OCI-LY7 (cell line): ENCODE results near the gene PM20D1. TPM values are rescaled to one million over a fixed set of nuclear protein-coding genes. Genes with fewer than 3 reads are reported as not detected.
A peak's percentile ranks its signal among the peaks of the same experiment; 100 is the strongest.
"Not testable (repeated sequence)": the region's sequence is repeated elsewhere in the genome, so short reads cannot be mapped to it uniquely, and the experiment has no call there.

ENCODE experiments used
- Bru-seq: library from RNA; stranded (reverse); fragments of 400-500 nt; gene quantifications from one replicate; lab custom pipeline; 2021; lab: Mats Ljungman, UMichigan
- BruChase-seq, 2 experiments: library from RNA; stranded (reverse); fragments of 400-500 nt; gene quantifications; one replicate each; lab custom pipeline; 2021; lab: Mats Ljungman, UMichigan
- BruUV-seq: library from RNA; stranded (reverse); fragments of 400-500 nt; replicated peaks from 2 replicates; lab custom pipeline; 2021; lab: Mats Ljungman, UMichigan
- CTCF ChIA-PET: fragments of 300-600 bp; sonication (Branson Sonifier 250); formaldehyde crosslinking; loops from one replicate; lab custom pipeline; 2022; ENCODE audit warnings: antibody characterized with exemption; ENCODE audit not compliant: unreplicated experiment; lab: Charles Lee
- POLR2A ChIA-PET: fragments of 300-600 bp; sonication (Branson Sonifier 250); formaldehyde crosslinking; loops from one replicate; lab custom pipeline; 2022; ENCODE audit warnings: antibody characterized with exemption; lab: Charles Lee
- DNase-seq: peaks from one replicate; pipeline ENCODE4 v3.0.0-alpha.2; 2015; ENCODE audit warnings: low spot score
- H2AFZ ChIP-seq: fragments of 200-600 bp; sonication (generic), shearing (Covaris generic); 2 replicates; pipeline ENCODE4 v1.6.1; 2014; ENCODE audit warnings: mild to moderate bottlenecking, antibody characterized with exemption, low read length, moderate library complexity
- H3K27ac ChIP-seq: fragments of 200-600 bp; sonication (generic); 2 replicates; pipeline ENCODE4 v1.5.1; 2014; ENCODE audit warnings: mixed run types, low read depth, mild to moderate bottlenecking, moderate library complexity, low read length, inconsistent platforms; ENCODE audit not compliant: poor library complexity, severe bottlenecking
- H3K36me3 ChIP-seq: fragments of 200-600 bp; sonication (generic); 2 replicates; pipeline ENCODE4 v1.6.1; 2014; ENCODE audit warnings: mild to moderate bottlenecking, antibody characterized with exemption, low read length, moderate library complexity, mixed read lengths; ENCODE audit not compliant: insufficient read depth
- H3K4me1 ChIP-seq: fragments of 200-600 bp; sonication (generic); 2 replicates; pipeline ENCODE4 v1.5.1; 2014; ENCODE audit warnings: mild to moderate bottlenecking, low read length; ENCODE audit not compliant: insufficient read depth, poor library complexity, severe bottlenecking
- H3K4me2 ChIP-seq: fragments of 200-600 bp; sonication (generic); 2 replicates; pipeline ENCODE4 v1.6.1; 2014; ENCODE audit warnings: mild to moderate bottlenecking, low read length
- H3K4me3 ChIP-seq: fragments of 200-600 bp; sonication (generic); 2 replicates; pipeline ENCODE4 v1.5.1; 2014; ENCODE audit warnings: mild to moderate bottlenecking, low read depth, low read length; ENCODE audit not compliant: poor library complexity, severe bottlenecking
- H3K79me2 ChIP-seq: fragments of 200-600 bp; sonication (generic); 2 replicates; pipeline ENCODE4 v1.6.1; 2016; ENCODE audit warnings: low read depth, mild to moderate bottlenecking, low read length, moderate library complexity, mixed read lengths; ENCODE audit not compliant: insufficient read depth
- H3K9me2 ChIP-seq: fragments of 200-600 bp; sonication (generic); 2 replicates; pipeline ENCODE4 v1.6.1; 2016; ENCODE audit warnings: mild to moderate bottlenecking, low read length, mixed read lengths; ENCODE audit not compliant: insufficient read depth
- H3K9me3 ChIP-seq: fragments of 200-600 bp; sonication (generic); 2 replicates; pipeline ENCODE4 v1.6.1; 2014; ENCODE audit warnings: mild to moderate bottlenecking, mixed run types, low read length, mixed read lengths
- H4K20me1 ChIP-seq: fragments of 200-600 bp; sonication (generic); 2 replicates; pipeline ENCODE4 v1.6.1; 2014; ENCODE audit warnings: mild to moderate bottlenecking, antibody characterized with exemption, low read length, moderate library complexity, mixed read lengths; ENCODE audit not compliant: insufficient read depth
- EZH2phosphoT487 ChIP-seq: fragments of 200-600 bp; sonication (generic); IDR thresholded peaks from 2 replicates; pipeline ENCODE4 v1.6.1; 2018; ENCODE audit warnings: low read depth, borderline replicate concordance, mild to moderate bottlenecking, mixed run types, antibody characterized with exemption, low read length, moderate library complexity, mixed read lengths
- intact Hi-C: fragments of 100-400 bp; cut with micrococcal nuclease; formaldehyde crosslinking; loops from one replicate; pipeline ENCODE4 v1.10.0; 2022; ENCODE audit not compliant: unreplicated experiment
- long read RNA-seq: library from polyadenylated mRNA; stranded (forward); transcript quantifications from one replicate; pipeline ENCODE4 v2.0.0, GENCODE V29; 2022
- total RNA-seq, 2 experiments: library from RNA; depleted of rRNA in 1 of 2; stranded (reverse); fragments of >200 nt in 1 of 2; shearing (Covaris generic) in 1 of 2; gene quantifications; 2 replicates each; pipeline ENCODE4 v1.2.3, GENCODE V29; 2014 to 2022
- TF ChIP-seq, protein P1 (sequence below): fragments of 200-600 bp; sonication (generic); conservative IDR thresholded peaks from 2 replicates; pipeline ENCODE4 v1.5.1; 2014; ENCODE audit warnings: mild to moderate bottlenecking, antibody characterized with exemption, low read length, moderate library complexity, mixed read lengths

PM20D1 gene, protein sequence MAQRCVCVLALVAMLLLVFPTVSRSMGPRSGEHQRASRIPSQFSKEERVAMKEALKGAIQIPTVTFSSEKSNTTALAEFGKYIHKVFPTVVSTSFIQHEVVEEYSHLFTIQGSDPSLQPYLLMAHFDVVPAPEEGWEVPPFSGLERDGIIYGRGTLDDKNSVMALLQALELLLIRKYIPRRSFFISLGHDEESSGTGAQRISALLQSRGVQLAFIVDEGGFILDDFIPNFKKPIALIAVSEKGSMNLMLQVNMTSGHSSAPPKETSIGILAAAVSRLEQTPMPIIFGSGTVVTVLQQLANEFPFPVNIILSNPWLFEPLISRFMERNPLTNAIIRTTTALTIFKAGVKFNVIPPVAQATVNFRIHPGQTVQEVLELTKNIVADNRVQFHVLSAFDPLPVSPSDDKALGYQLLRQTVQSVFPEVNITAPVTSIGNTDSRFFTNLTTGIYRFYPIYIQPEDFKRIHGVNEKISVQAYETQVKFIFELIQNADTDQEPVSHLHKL
- total RNA-seq (2014; rRNA removed; shearing (Covaris generic)), result not detected in 2 replicates
- not detected in 2 replicates for total RNA-seq (2022)
- percentile 11 among the genes with signal in this experiment for Bru-seq, nascent RNA
- percentile 7 among the genes with signal in this experiment for BruChase-seq, experiment 1, labeled RNA remaining after a 6-hour chase
- BruChase-seq, experiment 2, labeled RNA remaining after a 2-hour chase, result percentile 6 among the genes with signal in this experiment
- long read RNA-seq, result 0 reads

DNA sequence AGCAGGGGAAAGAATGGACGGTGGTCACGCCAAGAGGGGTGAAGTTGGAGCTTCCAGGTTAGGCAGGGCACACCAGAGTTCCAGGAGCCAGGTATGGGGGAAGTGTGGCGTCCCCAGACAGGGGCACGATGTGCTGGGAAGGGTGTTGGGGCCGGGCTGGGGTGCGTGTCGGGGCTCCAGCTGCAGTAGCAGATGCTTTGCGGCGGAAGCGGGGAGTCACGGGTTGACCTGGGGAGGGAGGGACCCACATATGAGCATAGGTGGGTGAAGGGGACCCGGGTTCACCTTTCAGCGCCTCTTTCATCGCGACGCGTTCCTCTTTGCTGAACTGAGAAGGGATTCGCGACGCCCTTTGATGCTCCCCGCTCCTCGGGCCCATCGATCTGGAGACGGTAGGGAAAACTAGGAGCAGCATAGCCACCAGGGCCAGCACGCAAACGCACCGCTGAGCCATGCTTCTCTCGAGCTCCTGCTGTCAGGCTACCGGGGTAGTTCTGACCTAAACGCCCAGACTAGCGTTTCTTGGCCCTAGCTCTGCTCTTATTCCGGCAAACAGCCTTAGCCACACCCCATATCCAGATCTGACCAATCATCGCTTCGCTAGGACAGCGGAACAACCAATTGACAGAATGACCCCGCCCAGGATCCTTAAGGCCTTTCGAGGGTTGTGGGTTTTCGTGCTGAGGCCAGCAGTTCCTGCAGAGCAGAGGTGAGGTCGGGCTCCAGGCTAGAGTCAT, at the start of gene PM20D1:
Gene PM20D1 (minus strand): TSS at position 514 of the 737 bp plus-strand sequence. CDS start 60 bp downstream, at position 454.
- intact Hi-C loops, result no loop called here
- peak within 1 kb of the TSS; percentile 71 for H2AFZ ChIP-seq

DNA sequence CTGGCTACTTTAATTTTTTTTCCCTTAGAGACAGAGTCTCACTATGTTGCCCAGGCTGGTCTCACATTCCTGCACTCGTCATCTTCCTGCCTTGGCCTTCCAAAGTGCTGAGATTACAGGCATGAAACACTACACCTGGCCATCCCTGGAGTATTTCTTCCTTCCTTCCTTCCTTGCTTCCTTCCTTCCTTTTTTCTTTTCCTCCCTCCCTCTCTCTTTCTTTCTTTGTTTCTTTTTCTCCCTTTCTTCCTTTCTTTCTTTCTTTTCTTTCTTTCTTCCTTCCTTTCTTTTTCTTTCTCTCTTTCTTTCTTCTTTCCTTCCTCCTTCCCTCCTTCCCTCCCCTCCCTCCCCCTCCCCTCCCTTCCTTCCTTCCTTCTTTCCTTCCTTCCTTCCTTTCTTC, 46.4 kb upstream of the PM20D1 start:
- H3K4me3 ChIP-seq, result no peak overlapping the region
- ChIA-PET POLR2A (interaction anchor here (0.6 to 1.3 kb wide), 2 partner anchors 75 to 87 kb away, joined by 3 to 4 read pairs; no protein-coding TSS in a partner anchor), CTCF (no interaction called here)
- no peak overlapping the region for H2AFZ ChIP-seq
- no peak for DNase-seq
- intact Hi-C loops, result no loop called here
- no peaks in the 10 kb centered on the region for H3K9me2 ChIP-seq
- H3K27ac ChIP-seq, result no peak overlapping the region
- H3K79me2 ChIP-seq, result no peaks in the 10 kb centered on the region
- TF ChIP-seq EZH2phosphoT487, result no peak
- TF ChIP-seq, protein P1, sequence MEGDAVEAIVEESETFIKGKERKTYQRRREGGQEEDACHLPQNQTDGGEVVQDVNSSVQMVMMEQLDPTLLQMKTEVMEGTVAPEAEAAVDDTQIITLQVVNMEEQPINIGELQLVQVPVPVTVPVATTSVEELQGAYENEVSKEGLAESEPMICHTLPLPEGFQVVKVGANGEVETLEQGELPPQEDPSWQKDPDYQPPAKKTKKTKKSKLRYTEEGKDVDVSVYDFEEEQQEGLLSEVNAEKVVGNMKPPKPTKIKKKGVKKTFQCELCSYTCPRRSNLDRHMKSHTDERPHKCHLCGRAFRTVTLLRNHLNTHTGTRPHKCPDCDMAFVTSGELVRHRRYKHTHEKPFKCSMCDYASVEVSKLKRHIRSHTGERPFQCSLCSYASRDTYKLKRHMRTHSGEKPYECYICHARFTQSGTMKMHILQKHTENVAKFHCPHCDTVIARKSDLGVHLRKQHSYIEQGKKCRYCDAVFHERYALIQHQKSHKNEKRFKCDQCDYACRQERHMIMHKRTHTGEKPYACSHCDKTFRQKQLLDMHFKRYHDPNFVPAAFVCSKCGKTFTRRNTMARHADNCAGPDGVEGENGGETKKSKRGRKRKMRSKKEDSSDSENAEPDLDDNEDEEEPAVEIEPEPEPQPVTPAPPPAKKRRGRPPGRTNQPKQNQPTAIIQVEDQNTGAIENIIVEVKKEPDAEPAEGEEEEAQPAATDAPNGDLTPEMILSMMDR, result no peak
- no peaks in the 10 kb centered on the region for H3K4me1 ChIP-seq
- no TSS peak for BruUV-seq
- H3K9me3 ChIP-seq, result no peaks in the 10 kb centered on the region
- H3K4me2 ChIP-seq, result no peak overlapping the region
- H4K20me1 ChIP-seq, result no peaks in the 10 kb centered on the region
- no peaks in the 10 kb centered on the region for H3K36me3 ChIP-seq

More for the DNA sequence above, at the start of gene PM20D1:
- peaks cover 8% of the 10 kb centered on the region for H3K4me1 ChIP-seq
- no peaks in the 10 kb centered on the region for H4K20me1 ChIP-seq
- H3K9me3 ChIP-seq, result no peaks in the 10 kb centered on the region
- peak; percentile 94 for DNase-seq
- no peaks in the 10 kb centered on the region for H3K79me2 ChIP-seq
- TF ChIP-seq, protein P1, result no peak
- no peak for TF ChIP-seq EZH2phosphoT487
- no peaks in the 10 kb centered on the region for H3K36me3 ChIP-seq
- H3K9me2 ChIP-seq, result no peaks in the 10 kb centered on the region
- H3K4me3 ChIP-seq, result peak within 1 kb of the TSS; percentile 59
- POLR2A ChIA-PET, result interaction anchor here (0.5 to 1.1 kb wide), 4 partner anchors 9 to 110 kb away, joined by 3 to 5 read pairs (median 3); no protein-coding TSS in a partner anchor
- CTCF ChIA-PET, result interaction anchor here (0.6 kb wide), 1 partner anchor 127 kb away, joined by 3 read pairs; no protein-coding TSS in a partner anchor
- no peak within 1 kb of the TSS for H3K27ac ChIP-seq
- BruUV-seq, result no TSS peak
- peak within 1 kb of the TSS; percentile 69 for H3K4me2 ChIP-seq

DNA sequence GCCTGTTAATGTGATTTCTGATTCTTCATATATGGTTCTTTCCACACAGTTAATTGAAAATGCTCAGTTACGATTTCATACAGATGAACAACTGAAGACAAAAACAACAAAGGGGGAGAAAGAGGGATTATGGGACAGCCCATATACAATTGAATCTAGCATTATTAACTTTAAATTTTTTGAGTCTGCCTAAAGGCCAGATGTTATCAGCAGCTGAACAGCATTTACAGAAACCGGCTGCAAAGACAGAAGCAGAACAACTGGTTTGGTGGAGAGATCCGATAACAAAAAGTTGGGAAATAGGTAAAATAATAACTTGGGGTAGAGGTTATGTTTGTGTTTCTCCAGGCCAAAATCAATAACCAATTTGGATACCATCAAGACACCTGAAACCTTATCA, 44.2 kb upstream of the PM20D1 start:
- POLR2A ChIA-PET, intact Hi-C loops, H3K4me2 ChIP-seq, H3K4me1 ChIP-seq, H3K27ac ChIP-seq, H4K20me1 ChIP-seq, H3K79me2 ChIP-seq, DNase-seq, H3K36me3 ChIP-seq, CTCF ChIA-PET, H3K4me3 ChIP-seq, H3K9me2 ChIP-seq, BruUV-seq, H3K9me3 ChIP-seq, H2AFZ ChIP-seq: not testable (repeated sequence)

DNA sequence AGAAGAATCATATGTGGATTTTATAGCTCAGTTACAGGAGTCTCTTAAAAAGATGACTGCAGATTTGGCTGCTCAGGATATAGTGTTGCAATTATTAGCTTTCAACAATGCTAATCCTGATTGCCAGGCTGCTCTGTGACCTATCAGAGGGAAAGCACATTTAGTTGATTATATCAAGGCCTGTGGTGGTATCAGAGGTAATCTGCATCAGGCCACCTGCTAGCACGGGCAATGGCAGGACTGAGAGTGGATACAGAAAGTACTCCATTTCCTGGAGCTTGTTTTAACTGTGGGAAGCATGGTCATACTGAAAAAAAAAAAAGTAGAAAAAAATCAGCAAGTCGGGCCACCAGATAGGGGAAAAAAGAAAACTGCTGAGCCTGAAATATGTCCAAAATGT, 42.2 kb upstream of the PM20D1 start:
- H3K36me3 ChIP-seq, CTCF ChIA-PET, BruUV-seq, H3K9me3 ChIP-seq, H3K4me2 ChIP-seq, H3K79me2 ChIP-seq, H2AFZ ChIP-seq, intact Hi-C loops, DNase-seq, H3K4me3 ChIP-seq, H3K27ac ChIP-seq, H3K9me2 ChIP-seq, H3K4me1 ChIP-seq, H4K20me1 ChIP-seq: not testable (repeated sequence)
- POLR2A ChIA-PET, result interaction anchor here (0.7 to 1.2 kb wide), 2 partner anchors 77 to 88 kb away, joined by 3 read pairs; no protein-coding TSS in a partner anchor
